GM12864 (cell line): Measurements from ENCODE around the gene MED4.

Experiments
- DNase-seq: peaks from one replicate; pipeline ENCODE4 v3.0.0-alpha.2; 2011; ENCODE audit warnings: low read depth
- H3K4me3 ChIP-seq: 2 replicates; pipeline ENCODE4 v1.5.1; 2011; ENCODE audit warnings: mild to moderate bottlenecking, low read depth, low read length, control low read depth
- CTCF ChIP-seq: IDR thresholded peaks from 2 replicates; pipeline ENCODE4 v1.5.1; 2011; ENCODE audit warnings: low read depth, mild to moderate bottlenecking, moderate library complexity, low read length, control low read depth, inconsistent platforms; ENCODE audit errors: missing control alignments

Gene MED4

GRCh38 chr13:48094781-48095502 is at the start of gene MED4:
TSS of gene MED4 (minus strand) at chr13:48095104. CDS start at chr13:48095078, 26 bp downstream.
- DNase-seq: peak; percentile 75
- TF ChIP-seq CTCF: peak; percentile 99
- H3K4me3 ChIP-seq: peak within 1 kb of the TSS; percentile 76

DNA sequence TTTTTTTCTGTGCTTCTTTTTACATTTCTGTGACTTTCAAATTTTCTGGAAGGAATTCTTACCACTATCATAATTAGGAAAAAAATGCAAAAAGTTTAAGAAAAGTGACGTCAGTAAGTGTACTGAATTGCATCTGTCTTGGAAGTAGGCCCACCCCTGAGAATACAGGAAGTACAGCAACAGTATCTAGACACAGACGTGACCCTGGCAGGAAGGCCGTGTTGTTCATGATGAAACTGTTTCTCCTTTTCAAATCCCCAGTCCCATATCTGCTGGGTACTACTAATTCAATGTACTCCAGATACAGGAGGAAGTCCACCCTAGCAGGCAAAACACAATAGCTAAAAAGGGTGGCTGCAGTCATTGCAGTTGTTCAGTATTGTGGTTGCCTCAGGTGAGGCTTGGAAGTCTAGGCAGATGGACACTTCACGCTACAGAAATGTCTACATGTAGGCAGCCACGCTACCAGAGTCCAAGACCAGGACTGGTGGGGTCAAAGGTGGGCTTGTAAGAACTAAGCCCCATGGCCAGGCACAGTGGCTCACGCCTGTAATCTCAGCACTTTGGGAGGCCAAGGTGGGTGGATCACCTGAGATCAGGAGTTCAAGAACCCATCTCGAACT is 49.6 kb upstream of the MED4 start:
- TF ChIP-seq CTCF: no peak
- no peak overlapping the region for H3K4me3 ChIP-seq
- no peak for DNase-seq

GRCh38 chr13:48142436-48142835 is 47.5 kb upstream of the MED4 start:
- H3K4me3 ChIP-seq: no peak overlapping the region
- DNase-seq: peak; percentile 30
- TF ChIP-seq CTCF: no peak

GRCh38 chr13:48138270-48138669 is 43.4 kb upstream of the MED4 start:
- no peak for DNase-seq
- no peak overlapping the region for H3K4me3 ChIP-seq
- TF ChIP-seq CTCF: no peak

- no peak overlapping the region for H3K4me3 ChIP-seq
- TF ChIP-seq CTCF: no peak
- no peak for DNase-seq
Observed at GRCh38 chr13:48132961-48133360, 38.1 kb upstream of the MED4 start.

DNA sequence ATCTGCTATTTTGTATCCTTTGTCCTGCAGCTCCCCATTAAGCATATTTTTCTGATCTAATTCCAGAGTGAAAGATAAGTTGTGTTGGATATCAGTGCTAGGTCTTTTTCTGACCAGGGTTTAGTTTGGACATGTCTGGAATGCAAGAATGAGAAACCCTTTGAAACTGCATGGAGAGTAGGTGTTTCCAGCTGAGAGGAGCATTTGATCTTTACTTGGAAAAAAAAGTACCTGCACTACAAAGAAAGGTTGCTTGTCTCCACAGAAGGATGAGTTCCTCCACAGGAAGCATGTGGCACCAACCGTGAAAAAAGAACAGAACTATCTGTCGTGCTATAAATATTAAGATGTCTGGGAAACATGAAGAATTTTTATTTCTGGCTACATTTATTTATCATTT is 36.6 kb upstream of the MED4 start:
- H3K4me3 ChIP-seq: no peak overlapping the region
- DNase-seq: no peak
- TF ChIP-seq CTCF: no peak
